HK-2 (cell line): ENCODE results near the gene GREB1L.

Experiments
- DNase-seq: peaks from one replicate; pipeline ENCODE4 v3.0.0-alpha.2; 2018; ENCODE audit not compliant: unreplicated experiment

Gene GREB1L

DNA sequence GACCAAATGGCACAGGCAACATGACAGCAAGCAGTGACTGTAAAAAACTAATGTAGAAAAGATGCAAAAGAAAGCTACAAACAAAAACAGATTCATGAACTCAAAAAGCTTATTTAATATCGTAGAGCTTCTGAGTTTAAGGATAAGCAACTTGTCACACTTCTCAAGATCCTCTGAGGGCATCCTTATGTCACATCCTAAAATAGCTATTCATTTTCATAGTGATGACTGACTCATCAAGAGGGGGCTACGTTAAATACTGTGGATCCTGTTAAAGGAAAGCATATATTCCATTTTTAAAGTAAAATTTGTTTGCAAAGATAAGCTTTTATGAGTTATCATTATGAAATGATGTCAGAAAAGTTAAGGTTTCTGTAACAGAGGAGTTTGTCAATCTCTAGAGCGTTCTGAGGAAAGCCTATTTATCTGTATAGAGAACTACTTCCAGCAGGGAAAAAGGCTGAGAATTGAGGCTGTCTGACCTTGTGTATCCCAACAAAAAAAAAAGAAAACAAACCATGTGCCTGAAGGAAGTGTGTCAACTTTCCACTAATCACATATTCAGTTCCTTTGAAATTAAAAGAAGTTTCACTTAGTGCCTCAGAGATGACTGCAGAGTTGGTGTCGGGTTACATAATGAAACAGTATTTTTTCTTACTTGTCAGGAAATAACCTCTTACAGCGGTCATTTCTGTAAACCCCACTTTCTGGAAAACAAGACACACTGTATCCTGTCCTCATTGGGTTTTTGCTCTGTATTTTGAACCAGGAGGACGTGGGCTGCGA, 243.0 kb downstream of the GREB1L start:
- no peak for DNase-seq

- no peak for DNase-seq
Measured at GRCh38 chr18:21486905-21487437, 244.9 kb downstream of the GREB1L start.

DNA sequence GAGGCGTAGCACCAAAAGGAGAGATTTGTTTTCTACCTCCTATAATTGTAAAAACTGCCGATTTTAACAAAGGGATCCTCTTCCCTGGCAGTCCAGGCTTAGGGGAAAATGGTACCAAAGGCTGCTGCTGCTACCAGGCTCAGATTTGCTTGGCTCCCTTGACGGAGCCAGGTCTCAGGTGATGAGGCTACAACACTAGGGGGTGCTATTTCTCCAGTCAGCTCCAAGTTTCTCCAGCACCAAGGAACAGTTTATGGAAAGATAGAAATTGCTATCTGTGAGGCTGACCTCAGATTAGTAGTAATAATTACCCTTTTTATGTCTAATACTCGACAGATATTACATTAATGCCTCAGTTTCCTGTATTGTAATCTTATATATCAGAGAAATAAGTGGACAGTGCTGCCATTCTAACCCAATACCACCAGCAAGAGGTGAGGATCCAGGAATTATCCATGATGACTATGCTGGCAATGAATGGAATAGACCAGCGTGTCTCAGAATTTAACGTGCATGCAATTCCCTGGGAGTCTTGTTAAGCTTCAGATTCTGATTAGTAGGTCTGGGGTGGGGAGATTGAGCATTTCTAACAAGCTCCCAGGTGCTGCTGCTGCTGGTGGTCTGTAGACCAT, 247.2 kb downstream of the GREB1L start:
- no peak for DNase-seq

GRCh38 chr18:21489919-21490495, 248.0 kb downstream of the GREB1L start:
- no peak for DNase-seq

- no peak for DNase-seq
Measured at GRCh38 chr18:21490748-21491147, 248.7 kb downstream of the GREB1L start.

DNA sequence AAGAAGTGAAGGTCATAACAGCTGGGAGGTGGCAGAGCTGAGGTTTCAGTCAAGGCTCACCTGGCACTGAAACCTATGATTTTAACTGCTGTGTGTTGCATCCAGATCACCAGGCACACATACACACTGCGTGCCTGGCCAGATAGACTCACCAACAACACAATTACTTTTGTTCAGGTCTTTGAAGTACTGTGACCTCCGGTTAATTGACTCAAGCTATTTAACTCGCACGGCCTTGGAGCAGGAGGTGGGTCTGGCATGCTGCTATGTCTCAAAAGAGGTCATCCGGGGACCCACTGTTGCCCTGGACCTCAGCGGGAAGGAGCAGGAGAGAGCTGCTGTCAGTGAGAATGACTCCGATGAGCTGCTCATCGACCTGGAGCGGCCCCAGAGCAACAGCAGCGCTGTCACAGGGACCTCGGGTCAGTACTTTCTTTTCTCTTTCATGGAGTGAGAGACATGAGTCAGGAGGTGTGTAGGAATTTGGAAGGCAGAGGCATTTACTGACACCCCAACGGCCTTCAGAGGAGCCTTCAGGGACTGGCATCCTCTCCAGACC, 254.3 kb downstream of the GREB1L start:
- DNase-seq: no peak

DNA sequence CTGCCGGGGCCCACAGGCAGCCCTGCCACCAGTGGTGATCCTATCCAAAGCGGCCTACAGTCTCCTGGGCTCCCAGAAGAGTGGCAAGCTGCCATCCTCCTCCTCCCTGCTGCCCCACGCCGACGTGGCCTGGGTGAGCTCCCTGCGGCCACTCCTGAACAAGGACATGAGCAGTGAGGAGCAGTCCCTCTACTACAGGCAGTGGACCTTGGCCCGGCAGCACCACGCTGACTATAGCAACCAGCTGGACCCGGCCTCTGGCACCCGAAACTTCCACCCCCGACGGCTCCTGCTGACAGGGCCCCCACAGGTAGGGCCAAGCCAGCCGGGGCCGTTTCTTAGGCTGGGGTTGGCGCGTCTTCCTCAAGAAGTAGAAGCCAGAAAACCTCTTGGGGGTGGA, 258.0 kb downstream of the GREB1L start:
- no peak for DNase-seq

DNA sequence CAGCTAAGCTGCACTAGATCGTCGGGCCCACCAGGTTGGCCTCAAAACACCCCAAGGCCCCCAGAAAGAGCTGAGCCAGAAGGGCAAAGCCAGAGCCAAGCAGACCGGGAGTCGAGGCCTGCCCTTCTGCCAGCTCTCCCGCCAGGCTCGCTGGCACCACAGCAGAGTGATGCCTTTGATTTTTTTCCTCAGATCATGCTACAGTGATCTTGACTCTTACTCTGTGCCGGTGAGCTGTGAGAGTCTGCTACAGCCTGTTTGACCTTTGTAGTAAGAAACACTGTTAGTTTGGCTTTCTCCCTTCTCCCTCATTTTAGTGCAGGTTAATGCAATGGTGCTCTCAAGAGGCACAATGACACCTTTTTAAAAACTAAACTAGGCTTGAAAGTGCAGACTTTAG, 260.6 kb downstream of the GREB1L start:
- no peak for DNase-seq

GRCh38 chr18:21507913-21508701, 266.1 kb downstream of the GREB1L start:
- no peak for DNase-seq

GRCh38 chr18:21509062-21509461, 267.0 kb downstream of the GREB1L start:
- no peak for DNase-seq

DNA sequence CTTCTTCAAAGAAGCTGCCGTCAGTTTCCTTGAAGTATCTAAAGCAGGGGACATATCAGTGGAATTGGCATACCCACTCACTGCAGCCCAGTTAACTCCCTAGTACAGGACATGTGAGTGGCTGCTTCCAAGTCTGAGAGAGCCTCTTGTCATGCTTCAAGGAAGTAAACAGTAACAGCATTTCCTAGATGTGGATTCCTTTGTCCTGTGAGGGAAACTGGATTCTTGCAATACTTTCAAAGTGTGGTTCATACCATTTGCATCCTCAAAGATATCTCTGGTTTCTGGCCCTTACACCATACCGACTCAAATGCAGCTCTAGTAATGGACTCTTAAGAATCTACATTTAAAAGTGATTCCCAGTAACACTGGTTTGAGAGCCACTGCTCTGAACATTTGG, 271.3 kb downstream of the GREB1L start:
- DNase-seq: no peak

GRCh38 chr18:21513741-21514140, 271.7 kb downstream of the GREB1L start:
- no peak for DNase-seq

GRCh38 chr18:21522530-21522929, 280.5 kb downstream of the GREB1L start:
- no peak for DNase-seq

GRCh38 chr18:21525916-21526315, 283.9 kb downstream of the GREB1L start:
- no peak for DNase-seq

DNA sequence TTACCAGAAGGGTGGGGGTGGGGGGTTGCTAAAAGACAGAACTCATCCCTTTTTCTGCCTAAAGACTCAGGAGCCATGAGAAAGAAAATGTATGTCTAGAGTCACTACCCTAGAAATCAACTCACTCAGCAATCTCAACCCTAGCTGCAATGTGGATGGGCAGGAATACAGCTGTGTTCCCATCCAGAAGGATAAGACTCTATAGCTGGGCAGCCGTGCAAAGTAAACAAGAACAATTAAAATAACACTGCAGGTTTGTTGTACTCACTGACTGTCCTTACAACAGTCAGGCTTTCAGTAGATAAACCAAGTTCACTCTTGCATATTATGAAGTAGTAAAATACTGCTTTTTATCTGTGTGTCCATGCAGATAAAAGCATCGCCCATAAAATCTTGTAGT, 284.4 kb downstream of the GREB1L start:
- DNase-seq: no peak

GRCh38 chr18:21534327-21534726, 292.3 kb downstream of the GREB1L start:
- DNase-seq: no peak

GRCh38 chr18:21538230-21538629, 296.2 kb downstream of the GREB1L start:
- DNase-seq: no peak

DNA sequence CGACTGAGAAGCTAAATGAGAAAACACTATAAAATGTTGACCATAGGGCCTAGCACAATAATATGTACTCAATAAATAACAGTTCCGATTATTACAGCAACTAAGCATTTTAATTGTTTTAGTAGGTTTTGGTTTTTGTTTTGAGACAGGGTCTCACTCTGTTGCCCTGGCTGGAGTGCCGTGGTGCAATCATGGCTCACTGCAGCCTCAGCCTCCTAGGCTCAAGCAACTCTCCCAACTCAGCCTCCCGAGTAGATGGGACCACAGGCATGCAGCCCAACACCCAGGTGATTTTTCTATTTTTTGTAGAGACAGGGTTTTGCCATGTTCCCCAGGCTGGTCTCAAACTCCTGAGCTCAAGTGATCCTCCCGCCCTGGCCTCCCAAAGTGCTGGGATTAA, 304.4 kb downstream of the GREB1L start:
- DNase-seq: no peak

DNA sequence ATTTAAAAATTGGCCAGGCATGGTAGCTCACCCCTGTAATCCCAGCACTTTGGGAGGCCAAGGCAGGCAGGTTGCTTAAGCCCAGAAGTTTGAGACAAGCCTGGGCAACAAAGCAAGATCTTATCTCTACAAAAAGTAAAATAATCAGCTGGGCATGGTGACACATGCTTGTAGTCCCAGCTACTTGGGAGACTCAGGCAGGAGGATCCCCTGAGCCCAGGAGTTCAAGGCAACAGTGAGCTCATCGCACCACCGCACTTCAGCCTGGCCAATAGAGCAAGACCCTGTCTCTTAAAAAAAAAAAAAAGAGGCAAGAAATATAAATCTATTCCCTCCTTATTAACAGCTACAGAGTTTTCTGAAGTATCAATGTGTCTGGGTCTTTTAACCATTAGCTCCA, 306.6 kb downstream of the GREB1L start:
- no peak for DNase-seq

GRCh38 chr18:21550510-21550970, 308.5 kb downstream of the GREB1L start:
- DNase-seq: no peak

GRCh38 chr18:21557607-21558253, 315.7 kb downstream of the GREB1L start:
- DNase-seq: no peak
